SK-N-MC (cell line): Measurements from ENCODE around the gene PRTG.

Experiments used
- EZH2 ChIP-seq: fragments of 200-600 bp; sonication (generic); IDR thresholded peaks from one replicate; pipeline ENCODE4 v1.6.1; 2017; ENCODE audit warnings: antibody characterized with exemption
- FOXP2 ChIP-seq: optimal IDR thresholded peaks from 2 replicates; pipeline ENCODE3; 2011; ENCODE audit warnings: mild to moderate bottlenecking, moderate library complexity; ENCODE audit not compliant: insufficient read depth; ENCODE audit errors: extremely low read length, control extremely low read depth
- POLR2AphosphoS5 ChIP-seq: IDR thresholded peaks from 2 replicates; pipeline ENCODE4 v1.6.1; 2012; ENCODE audit warnings: mild to moderate bottlenecking, low read depth, low read length, borderline replicate concordance

DNA sequence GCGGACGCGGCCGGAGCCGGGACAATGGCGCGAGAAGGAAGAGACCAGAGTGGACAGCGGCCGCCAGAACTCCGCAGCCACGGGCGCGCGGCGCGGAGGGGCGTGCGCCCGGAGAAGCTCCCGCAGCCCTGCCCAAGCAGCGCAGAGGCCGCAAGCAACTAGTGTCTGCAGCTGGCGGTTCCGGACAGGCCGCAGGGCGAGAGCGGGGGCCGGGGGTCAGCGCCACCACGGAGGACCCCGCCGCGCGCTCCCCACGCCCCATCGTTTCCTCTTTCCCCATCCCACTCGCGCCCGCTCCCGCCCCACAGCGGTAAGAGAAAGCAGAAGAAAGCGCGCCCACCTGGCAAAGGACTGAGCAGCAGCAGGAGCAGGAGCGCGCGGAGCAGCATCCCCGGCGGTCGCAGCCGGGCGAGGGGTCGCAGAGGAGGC, 440 bp downstream of the PRTG start:
- no peak for TF ChIP-seq EZH2
- TF ChIP-seq POLR2AphosphoS5, result no peak
- TF ChIP-seq FOXP2, result no peak
